K562 (cell line): Measurements from ENCODE around the gene HAPSTR1. TPM values are rescaled to one million over a fixed set of nuclear protein-coding genes. Genes with fewer than 3 reads are reported as not detected.

Experiments
- ATAC-seq: fragments of 200-7000 bp; cut with Tn5 transposase; 3 replicates; pipeline ENCODE4 v1.9.1; 2020; ENCODE audit warnings: moderate library complexity
- BruUV-seq: library from RNA; stranded (reverse); fragments of 400-500 nt; replicated peaks from 2 replicates; lab custom pipeline; 2021; lab: Mats Ljungman, UMichigan
- CTCF ChIA-PET: fragments of 300-600 bp; formaldehyde crosslinking; extraction: SDS; loops from one replicate; lab custom pipeline; 2021; ENCODE audit warnings: low intra/inter-chr PET ratio; lab: Yijun Ruan, JAX
- POLR2A ChIA-PET: fragments of 300-600, 350-650 bp; sonication (Branson Sonifier 250); formaldehyde crosslinking; extraction: SDS; loops from one replicate; lab custom pipeline; 2021; ENCODE audit warnings: antibody characterized with exemption, inconsistent platforms; lab: Yijun Ruan, JAX
- DNase-seq, 4 experiments: peaks; one replicate each; pipeline versions ENCODE4 v3.0.0 to v3.0.0-alpha.2; 2011 to 2018; ENCODE audit warnings: low spot score in 3 of 4, mixed read lengths in 3 of 4; ENCODE audit errors: extremely low read depth in 1 of 4
- FAIRE-seq: peaks from 2 replicates; lab custom pipeline; 2011; peaks lifted over from hg19 to GRCh38; lab: Jason Lieb, UNC
- H2AFZ ChIP-seq: 2 replicates; pipeline ENCODE4 v1.6.0; 2011; ENCODE audit warnings: low read depth, low read length, control low read depth, inconsistent platforms
- H3K27ac ChIP-seq: fragments of 200-600 bp; 3 replicates; pipeline ENCODE4 v1.8.0; 2011; ENCODE audit warnings: low read depth, mild to moderate bottlenecking, control low read depth, inconsistent platforms, low read length, moderate library complexity, mixed read lengths; ENCODE audit errors: extremely low read depth
- H3K27me3 ChIP-seq, 2 experiments: fragments of 300-600 bp in 1 of 2; 2 replicates in 1 of 2; 3 replicates in 1 of 2; pipeline versions ENCODE4 v1.6.0 to v1.8.0; 2011; ENCODE audit warnings: inconsistent platforms in 2 of 2, low read length in 2 of 2, mild to moderate bottlenecking in 1 of 2, mixed read lengths in 1 of 2, moderate library complexity in 1 of 2; ENCODE audit not compliant: control insufficient read depth in 2 of 2, insufficient read depth in 2 of 2
- H3K36me3 ChIP-seq: fragments of 300-600 bp; 3 replicates; pipeline ENCODE4 v1.8.0; 2011; ENCODE audit warnings: mild to moderate bottlenecking, low read length, inconsistent platforms; ENCODE audit not compliant: control insufficient read depth, insufficient read depth
- H3K4me1 ChIP-seq, 2 experiments: fragments of 200-600 bp in 1 of 2; replicated peaks in 1 of 2; 2 replicates in 1 of 2; 3 replicates in 1 of 2; pipeline versions ENCODE4 v1.5.1 to v1.8.0; 2011; ENCODE audit warnings: inconsistent platforms in 2 of 2, low read length in 2 of 2, mild to moderate bottlenecking in 1 of 2, mixed read lengths in 1 of 2, moderate library complexity in 1 of 2; ENCODE audit not compliant: control insufficient read depth in 2 of 2, insufficient read depth in 2 of 2
- H3K4me2 ChIP-seq: 2 replicates; pipeline ENCODE4 v1.6.1; 2011; ENCODE audit warnings: low read length, control low read depth, inconsistent platforms, mixed read lengths; ENCODE audit not compliant: insufficient read depth
- H3K4me3 ChIP-seq: fragments of 200-600 bp; sonication (generic), shearing (Covaris generic); 2 replicates; pipeline ENCODE4 v1.5.1; 2016; ENCODE audit warnings: control low read depth, inconsistent platforms
- H3K79me2 ChIP-seq: fragments of 200-600 bp; 3 replicates; pipeline ENCODE4 v1.8.0; 2011; ENCODE audit warnings: low read length, inconsistent platforms; ENCODE audit not compliant: control insufficient read depth, insufficient read depth
- H3K9ac ChIP-seq, 2 experiments: 2 replicates each; pipeline versions ENCODE4 v1.6.0 to v1.6.1; 2011; ENCODE audit warnings: low read depth in 2 of 2, low read length in 2 of 2, control low read depth in 1 of 2, inconsistent platforms in 1 of 2, mild to moderate bottlenecking in 1 of 2, mixed read lengths in 1 of 2; ENCODE audit not compliant: insufficient read depth in 1 of 2
- H3K9me1 ChIP-seq: one replicate; pipeline ENCODE4 v1.6.0; 2011; ENCODE audit warnings: inconsistent platforms, mild to moderate bottlenecking, low read length, moderate library complexity; ENCODE audit not compliant: control insufficient read depth, insufficient read depth
- H3K9me3 ChIP-seq: replicated peaks from 2 replicates; pipeline ENCODE4 v1.5.1; 2011; ENCODE audit warnings: low read depth, low read length, inconsistent platforms; ENCODE audit not compliant: control insufficient read depth, insufficient read depth
- H4K20me1 ChIP-seq: replicated peaks from 2 replicates; pipeline ENCODE4 v1.6.1; 2011; ENCODE audit warnings: low read length, inconsistent platforms, mixed read lengths; ENCODE audit not compliant: control insufficient read depth, insufficient read depth
- E2F3 ChIP-seq: fragments of 250-450 bp; sonication (Bioruptor Pico); IDR thresholded peaks from 2 replicates; pipeline ENCODE4 v1.4.0; 2020; ENCODE audit warnings: mild to moderate bottlenecking
- ETS1 ChIP-seq: conservative IDR thresholded peaks from 2 replicates; pipeline ENCODE4 v1.6.1; 2011; ENCODE audit warnings: low read depth, mild to moderate bottlenecking, low read length; ENCODE audit not compliant: control insufficient read depth
- ETV5 ChIP-seq: sonication (generic); formaldehyde crosslinking; IDR thresholded peaks from 2 replicates; pipeline ENCODE4 v1.4.0; 2020; ENCODE audit warnings: low read depth, mild to moderate bottlenecking, missing genetic modification reagents
- PBX2 ChIP-seq, 2 experiments: IDR thresholded peaks in 1 of 2; conservative IDR thresholded peaks in 1 of 2; 2 replicates each; pipeline ENCODE4 v1.6.1; 2016; ENCODE audit warnings: low read depth in 2 of 2, mild to moderate bottlenecking in 1 of 2, missing compliant biosample characterization in 1 of 2, missing genetic modification characterization in 1 of 2, moderate library complexity in 1 of 2
- POLR3A ChIP-seq: IDR thresholded peaks from 2 replicates; pipeline ENCODE4 v1.6.1; 2011; ENCODE audit warnings: borderline replicate concordance, mild to moderate bottlenecking, moderate library complexity; ENCODE audit not compliant: insufficient read length, insufficient read depth; ENCODE audit errors: extremely low read depth
- RB1 ChIP-seq: fragments of 450-650 bp; IDR thresholded peaks from 2 replicates; pipeline ENCODE4 v1.6.1; 2017; ENCODE audit warnings: low read depth, mild to moderate bottlenecking
- RFX7 ChIP-seq: fragments of 250-450 bp; sonication (Bioruptor Pico); IDR thresholded peaks from 2 replicates; pipeline ENCODE4 v1.5.1; 2021; ENCODE audit warnings: mild to moderate bottlenecking
- RHOXF2B ChIP-seq: fragments of 250-450 bp; sonication (Bioruptor Pico); conservative IDR thresholded peaks from 2 replicates; pipeline ENCODE4 v1.5.1; 2021
- SMAD3 ChIP-seq: fragments of 450-650 bp; formaldehyde crosslinking; conservative IDR thresholded peaks from 2 replicates; pipeline ENCODE4 v1.4.0; 2020; ENCODE audit warnings: mild to moderate bottlenecking
- TFAP4 ChIP-seq: sonication (generic); formaldehyde crosslinking; IDR thresholded peaks from 2 replicates; pipeline ENCODE4 v1.8.0; 2022; ENCODE audit warnings: missing genetic modification reagents, mild to moderate bottlenecking, moderate library complexity, borderline replicate concordance
- ZNF512 ChIP-seq: IDR thresholded peaks from 2 replicates; pipeline ENCODE4 v1.6.1; 2016; ENCODE audit warnings: missing genetic modification characterization, missing compliant biosample characterization
- WGBS: fragments of 100-300 bp; shearing (Covaris generic); methylation state at CpG from one replicate; pipeline ENCODE4 v1.1.6; 2016; ENCODE audit warnings: low coverage, mixed read lengths; ENCODE audit not compliant: insufficient coverage; ENCODE audit errors: missing lambda C conversion rate; 5-methylcytosine and 5-hydroxymethylcytosine counted together
- in situ Hi-C: fragments of 300-500 bp; cut with MboI; formaldehyde crosslinking; loops from 4 replicates; pipeline ENCODE4 v1.15.0; 2018; ENCODE audit warnings: inconsistent platforms, mixed read lengths
- intact Hi-C: fragments of 100-400 bp; cut with micrococcal nuclease; formaldehyde crosslinking; loops from 2 replicates; pipeline ENCODE4 v1.14.2; 2022
- polyA plus RNA-seq, 8 experiments: library from polyadenylated mRNA; depleted of rRNA in 4 of 8; stranded (reverse) in 5 of 8; unstranded in 3 of 8; fragments of >200 nt; fragmentation: Nextera tagmentation in 2 of 8; fragmentation: Illumina TruSeq in 1 of 8; extraction: Ambion mirVana in 2 of 8; extraction: Trizol in 1 of 8; gene quantifications; 2 replicates each; pipeline versions ENCODE4 v1.2.1 to v1.2.3, GENCODE V29; 2011 to 2014; ENCODE audit warnings: inconsistent platforms in 1 of 8, missing spikeins in 1 of 8
- total RNA-seq, 7 experiments: library from RNA; depleted of rRNA in 6 of 7; stranded (reverse); fragments of >200 nt in 6 of 7; fragmentation: Illumina TruSeq in 2 of 7; extraction: Trizol in 2 of 7; gene quantifications; 2 replicates each; pipeline versions ENCODE4 v1.2.1 to v1.2.3, GENCODE V29; 2011 to 2021; ENCODE audit warnings: low replicate concordance in 1 of 7
- TF ChIP-seq, protein P1 (sequence below): sonication (generic); formaldehyde crosslinking; IDR thresholded peaks from 2 replicates; pipeline ENCODE4 v1.8.0; 2022; ENCODE audit warnings: mild to moderate bottlenecking, missing genetic modification reagents
- TF ChIP-seq, protein P2 (sequence below): sonication (generic); formaldehyde crosslinking; IDR thresholded peaks from 2 replicates; pipeline ENCODE4 v1.8.0; 2023; ENCODE audit warnings: mild to moderate bottlenecking, missing genetic modification reagents

Gene HAPSTR1
- total and polyA plus RNA-seq, 9 of the 15 experiments (the other 6 are each of a cell fraction or from before 2014, with no cell fraction given): 10.8 to 67.9 (median 36.5) TPM

DNA sequence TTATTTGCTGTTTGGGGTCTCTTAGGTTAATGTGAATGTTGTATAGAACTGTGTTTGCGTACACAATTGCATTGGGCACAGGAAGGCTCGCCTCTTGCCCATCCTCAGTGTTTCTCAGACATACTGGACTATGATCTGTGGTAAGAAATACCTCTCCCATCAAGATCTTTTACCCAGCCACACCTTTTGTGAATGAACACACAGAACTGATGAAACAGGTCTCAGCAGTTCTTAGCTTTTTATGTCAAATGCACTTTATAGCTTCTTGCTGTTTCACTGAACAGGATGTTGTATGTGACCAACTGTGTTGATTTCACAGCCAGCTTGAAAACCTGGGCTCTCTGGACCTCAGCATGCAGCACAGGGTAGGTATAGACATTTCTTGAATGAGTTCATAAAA is 31.5 kb downstream of the HAPSTR1 start:
- Histone ChIP-seq H3K4me2 (no peak overlapping the region), H3K27ac (no peak overlapping the region), H3K9ac (no peak overlapping the region), H3K4me3 (no peak overlapping the region), H3K27me3 (no peaks in the 10 kb centered on the region), H3K9me3 (no peaks in the 10 kb centered on the region), H3K36me3 (peaks cover 68% of the 10 kb centered on the region; the same call in 2 of the 3 replicates), H4K20me1 (peaks cover 17% of the 10 kb centered on the region; the same call in 1 of the 2 replicates), H3K4me1 (peaks cover 10 to 12% of the 10 kb centered on the region in 2 experiments), H2AFZ (no peak overlapping the region), H3K79me2 (peaks cover 26% of the 10 kb centered on the region), H3K9me1 (no peaks in the 10 kb centered on the region)
- no peak for FAIRE-seq
- WGBS: 100% methylated on average over 2 of the region's 2 CpGs
- intact Hi-C loops (no loop called here), in situ Hi-C loops (no loop called here)
- ChIA-PET CTCF (no interaction called here), POLR2A (interaction anchor here (0.9 to 2.3 kb wide), 3 partner anchors 12 to 233 kb away, joined by 3 to 9 read pairs (median 4); no protein-coding TSS in a partner anchor)
- BruUV-seq: no TSS peak
- ATAC-seq: no peak
- no peak for DNase-seq
- TF ChIP-seq, protein P1, sequence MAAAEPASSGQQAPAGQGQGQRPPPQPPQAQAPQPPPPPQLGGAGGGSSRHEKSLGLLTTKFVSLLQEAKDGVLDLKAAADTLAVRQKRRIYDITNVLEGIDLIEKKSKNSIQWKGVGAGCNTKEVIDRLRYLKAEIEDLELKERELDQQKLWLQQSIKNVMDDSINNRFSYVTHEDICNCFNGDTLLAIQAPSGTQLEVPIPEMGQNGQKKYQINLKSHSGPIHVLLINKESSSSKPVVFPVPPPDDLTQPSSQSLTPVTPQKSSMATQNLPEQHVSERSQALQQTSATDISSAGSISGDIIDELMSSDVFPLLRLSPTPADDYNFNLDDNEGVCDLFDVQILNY (CRISPR knock-in tag): no peak
- no peak for TF ChIP-seq RFX7 (CRISPR knock-in tag)
- no peak for TF ChIP-seq RHOXF2B (CRISPR knock-in tag)
- no peak for TF ChIP-seq RB1
- TF ChIP-seq SMAD3: no peak
- TF ChIP-seq, protein P2, sequence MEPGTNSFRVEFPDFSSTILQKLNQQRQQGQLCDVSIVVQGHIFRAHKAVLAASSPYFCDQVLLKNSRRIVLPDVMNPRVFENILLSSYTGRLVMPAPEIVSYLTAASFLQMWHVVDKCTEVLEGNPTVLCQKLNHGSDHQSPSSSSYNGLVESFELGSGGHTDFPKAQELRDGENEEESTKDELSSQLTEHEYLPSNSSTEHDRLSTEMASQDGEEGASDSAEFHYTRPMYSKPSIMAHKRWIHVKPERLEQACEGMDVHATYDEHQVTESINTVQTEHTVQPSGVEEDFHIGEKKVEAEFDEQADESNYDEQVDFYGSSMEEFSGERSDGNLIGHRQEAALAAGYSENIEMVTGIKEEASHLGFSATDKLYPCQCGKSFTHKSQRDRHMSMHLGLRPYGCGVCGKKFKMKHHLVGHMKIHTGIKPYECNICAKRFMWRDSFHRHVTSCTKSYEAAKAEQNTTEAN: no peak
- TF ChIP-seq TFAP4 (CRISPR knock-in tag): no peak
- no peak for TF ChIP-seq PBX2 (CRISPR knock-in tag; IDR thresholded peaks at IDR 0.05; ENCODE audit: low read depth)
- no peak for TF ChIP-seq PBX2 (tag; conservative IDR thresholded peaks at IDR 0.05; ENCODE audit: low read depth)
- TF ChIP-seq POLR3A: no peak
- TF ChIP-seq ETS1: no peak
- no peak for TF ChIP-seq ETV5 (CRISPR knock-in tag)
- TF ChIP-seq ZNF512 (tag): no peak
- TF ChIP-seq E2F3 (CRISPR knock-in tag): no peak
